Activated effector memory CD4-positive, alpha-beta T cell treated with anti-CD3 and anti-CD28 coated beads, Interleukin-2, amount 50 U/mL, for 16 hours (primary cell): ENCODE data around the gene PAX5.
A peak's percentile ranks its signal among the peaks of the same experiment; 100 is the strongest.

Experiments
- DNase-seq: peaks from one replicate; pipeline ENCODE4 v3.0.0-alpha.2; 2020

PAX5 gene

DNA sequence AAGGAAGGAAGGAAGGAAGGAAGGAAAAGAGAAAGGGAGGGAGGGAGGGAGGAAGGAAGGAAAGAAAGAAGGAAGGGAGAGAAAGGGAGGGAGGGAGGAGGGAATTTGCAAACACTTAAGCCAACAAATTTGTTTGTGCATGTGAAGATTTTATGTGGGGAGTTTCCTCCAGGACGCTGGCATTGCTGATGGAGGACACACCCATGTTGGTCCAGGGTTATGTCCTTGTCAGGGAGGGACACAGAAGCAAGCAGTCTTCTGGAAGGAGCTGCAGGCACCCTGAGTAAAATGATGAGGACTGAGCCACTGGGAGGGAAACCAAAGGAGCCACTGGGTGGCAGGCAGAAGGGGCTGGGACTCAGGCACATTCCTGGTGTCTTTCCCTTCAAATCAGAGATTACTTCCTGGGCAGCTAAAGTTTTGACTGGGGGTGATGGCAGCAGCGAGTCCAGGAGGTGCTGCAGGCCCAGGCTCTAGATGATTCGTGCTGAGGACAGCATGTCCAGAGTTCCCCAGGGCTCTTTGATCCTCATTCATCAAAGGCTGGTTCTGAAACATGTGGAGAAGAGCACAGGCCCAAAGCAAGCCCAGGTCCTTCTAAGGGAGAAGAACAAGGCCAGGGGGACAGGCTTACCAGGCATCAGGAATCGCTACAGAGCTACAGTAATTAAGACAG lies 109.2 kb downstream of the PAX5 start:
- DNase-seq = peak; percentile 19

DNA sequence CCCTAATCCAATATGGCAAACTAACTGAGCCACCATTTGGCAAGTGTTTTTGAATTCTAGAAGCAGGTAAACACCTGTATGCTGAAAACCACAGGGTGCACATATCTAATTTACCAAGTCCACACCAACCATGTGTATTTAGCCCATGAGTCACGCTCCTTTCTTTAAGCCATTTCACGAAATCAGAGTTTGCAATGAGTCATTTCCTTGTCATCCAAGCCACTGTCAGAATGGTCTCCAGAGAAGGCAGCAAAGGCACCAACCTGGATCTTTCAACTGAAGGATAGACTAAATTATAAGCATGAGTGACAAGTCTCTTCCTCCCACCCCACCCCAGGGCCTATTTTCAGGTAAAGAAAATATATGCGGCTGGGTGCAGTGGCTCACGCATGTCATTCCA lies 110.0 kb downstream of the PAX5 start:
- DNase-seq = peak; percentile 47

DNA sequence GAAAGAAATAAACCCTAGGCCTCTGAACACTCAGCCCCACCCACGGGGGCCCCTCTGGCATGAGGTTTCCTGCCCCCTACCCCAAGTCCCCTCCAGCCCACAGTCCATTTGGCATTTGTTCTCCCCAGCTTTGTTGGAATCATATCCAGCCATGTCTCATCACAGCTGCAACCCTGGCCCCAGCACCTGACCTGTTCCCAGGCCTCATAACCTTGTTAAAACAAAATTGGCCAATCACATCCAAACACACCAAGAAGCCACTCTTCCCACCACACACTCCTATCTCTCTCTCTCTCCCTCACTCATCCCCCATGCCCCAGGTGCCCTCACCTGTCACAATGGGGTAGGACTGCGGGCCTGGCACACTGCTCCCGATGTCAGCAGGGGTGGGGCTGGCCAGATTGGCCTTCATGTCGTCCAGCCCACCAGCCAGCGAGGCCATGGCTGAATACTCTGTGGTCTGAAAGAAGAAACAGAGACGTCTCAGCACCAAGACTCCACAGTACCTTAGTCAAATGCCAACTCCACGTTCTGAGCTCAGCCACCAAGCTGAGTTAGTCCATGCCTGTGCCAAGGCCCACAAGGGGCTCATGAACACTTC lies 110.9 kb downstream of the PAX5 start:
- peak; percentile 25 for DNase-seq

DNA sequence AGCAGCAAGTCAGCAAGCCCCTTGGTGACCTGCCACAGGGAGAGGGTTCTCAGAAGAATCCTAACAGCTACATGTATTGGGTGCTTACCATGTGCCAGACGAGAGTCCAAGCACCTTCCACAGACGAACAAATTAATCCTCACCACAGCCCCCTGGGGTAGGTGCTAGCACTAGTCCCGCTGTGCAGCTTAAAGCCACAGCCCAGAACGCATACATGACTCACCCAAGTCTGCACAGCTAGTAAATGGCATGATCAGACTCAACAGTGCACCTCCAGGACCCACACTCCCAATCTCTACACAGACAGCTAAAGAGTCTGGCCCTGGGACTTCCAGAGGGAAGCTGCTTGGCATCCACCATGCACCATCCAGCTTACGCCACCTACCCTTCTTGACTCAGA lies 111.5 kb downstream of the PAX5 start:
- DNase-seq = peak; percentile 37

DNA sequence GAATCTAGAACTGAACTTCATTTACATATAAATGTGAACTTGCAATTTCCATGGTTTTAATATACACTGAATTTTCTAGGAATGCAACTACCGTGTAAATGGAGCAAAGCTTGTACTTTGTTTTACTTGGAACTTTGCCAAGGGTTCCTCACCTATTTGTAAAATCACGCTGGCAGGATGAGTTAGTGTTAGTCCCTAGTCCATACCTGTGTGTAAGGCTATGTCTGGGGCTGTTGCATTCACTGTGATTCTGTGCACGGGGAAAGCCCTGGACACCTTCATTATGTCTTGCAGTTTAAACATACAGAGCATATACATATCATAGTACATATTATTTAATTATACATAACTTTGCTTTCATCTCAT lies 119.9 kb downstream of the PAX5 start:
- no peak for DNase-seq

DNA sequence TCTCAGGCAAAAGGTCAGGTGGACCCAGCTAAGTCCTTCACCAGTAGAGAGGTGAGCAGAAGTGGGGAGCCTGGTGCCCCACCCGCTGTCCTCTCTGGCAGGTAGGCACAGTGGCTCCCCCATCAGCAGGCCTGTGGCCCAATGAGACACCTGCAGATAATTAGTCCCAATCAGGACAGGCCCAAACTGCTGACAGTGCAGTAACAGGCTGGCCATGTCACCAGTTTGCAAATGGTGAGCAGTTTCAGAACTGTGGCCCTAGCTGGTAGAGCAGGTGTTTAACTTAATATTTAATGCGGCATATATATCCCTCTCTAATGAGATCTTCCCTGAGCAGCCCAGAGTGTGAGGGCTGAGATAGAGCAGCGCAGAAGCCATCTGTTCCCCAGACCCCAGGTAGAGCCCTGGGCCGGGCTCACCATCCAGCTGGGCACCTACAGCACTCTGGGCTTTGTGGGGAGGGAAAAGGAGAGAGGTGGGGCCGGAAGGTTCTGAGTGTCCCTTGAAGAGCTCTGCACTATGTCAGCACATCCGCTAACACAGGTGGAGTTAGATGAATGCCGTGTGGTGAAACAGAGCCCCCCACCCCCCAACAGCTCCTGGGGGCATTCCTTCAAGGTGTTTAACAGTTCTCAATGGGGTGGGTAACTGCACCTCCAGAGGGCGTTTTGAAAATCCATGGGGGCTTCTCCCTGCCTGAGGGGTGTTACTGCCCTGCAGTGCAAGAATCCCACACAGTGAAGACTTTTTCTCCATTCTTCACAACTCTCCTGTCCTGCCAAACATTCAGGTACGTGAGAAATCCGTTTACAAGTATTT lies 120.5 kb downstream of the PAX5 start:
- DNase-seq = no peak

DNA sequence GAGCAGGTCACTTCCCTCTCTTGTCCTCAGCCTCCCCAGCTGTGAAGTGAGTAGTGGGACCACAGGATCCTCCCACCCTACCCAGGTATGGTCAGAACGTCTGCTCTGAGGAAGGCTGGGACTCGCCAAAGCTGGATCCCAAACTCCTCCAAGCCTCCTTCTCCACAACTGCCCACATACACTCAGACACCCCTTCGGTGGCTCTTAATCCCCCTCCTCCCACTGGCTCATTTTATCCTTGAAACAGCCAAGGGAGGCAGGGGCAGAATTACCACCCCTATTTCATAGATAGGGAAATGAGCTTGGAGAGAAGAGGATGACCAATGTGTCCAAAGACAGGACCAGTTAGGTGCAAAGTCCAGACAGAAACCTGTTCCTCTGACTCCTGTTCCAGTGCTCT lies 121.4 kb downstream of the PAX5 start:
- DNase-seq = no peak

DNA sequence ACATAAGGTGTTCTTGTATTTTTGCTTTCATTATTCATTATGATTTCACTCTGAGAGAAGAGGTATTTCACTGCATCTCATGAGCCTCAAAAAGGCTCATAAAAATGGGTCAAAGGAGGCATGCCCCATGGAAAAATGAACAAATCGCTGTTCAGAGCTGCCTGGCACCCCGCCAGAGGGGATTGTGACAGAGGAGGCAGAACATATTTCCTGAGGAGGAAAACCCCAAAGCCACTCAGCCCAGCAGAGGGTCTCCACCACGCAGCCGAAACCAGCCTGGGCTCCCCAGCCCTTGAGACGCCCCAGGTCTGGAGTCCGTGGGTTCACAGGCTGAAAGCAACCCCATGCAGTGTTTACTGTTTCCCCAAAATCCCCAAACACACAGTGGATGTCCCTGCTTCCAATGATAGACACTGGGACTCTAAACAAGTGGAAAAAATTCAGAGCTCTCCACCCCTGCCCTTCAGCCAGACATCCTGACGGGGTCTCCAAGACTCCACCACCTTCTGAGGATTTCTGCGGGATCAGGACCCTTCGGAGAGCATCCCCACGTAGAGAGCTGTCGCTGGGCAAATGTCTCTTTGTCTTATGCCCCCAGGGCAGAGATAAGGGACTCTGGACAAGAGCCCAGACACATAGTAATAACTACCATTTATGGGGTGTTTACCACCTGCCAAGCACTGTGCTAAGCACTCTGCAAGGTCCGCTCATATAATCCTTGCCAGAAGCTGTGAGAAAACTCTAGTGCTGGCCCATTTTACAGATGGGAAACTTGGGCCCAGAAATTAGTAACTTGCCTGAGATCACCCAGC lies 122.3 kb downstream of the PAX5 start:
- no peak for DNase-seq

DNA sequence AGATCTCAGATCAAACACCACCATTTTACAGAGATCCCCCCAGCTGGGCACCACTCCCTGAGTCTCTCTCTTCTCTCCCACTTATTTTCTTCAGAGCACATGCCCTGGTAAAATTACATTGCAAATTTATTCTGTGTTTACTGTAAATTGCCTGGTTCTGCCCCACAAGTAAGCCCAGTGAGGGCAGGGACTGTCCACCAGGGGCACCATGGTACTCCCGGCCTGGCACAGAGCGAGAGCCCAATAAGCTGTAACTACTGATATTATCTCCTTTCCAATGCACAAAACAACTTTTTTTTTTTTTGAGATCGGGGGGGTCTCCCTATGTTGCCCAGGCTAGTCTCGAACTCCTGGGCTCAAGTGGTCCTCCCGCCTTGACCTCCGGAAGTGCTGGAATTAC lies 123.0 kb downstream of the PAX5 start:
- no peak for DNase-seq

DNA sequence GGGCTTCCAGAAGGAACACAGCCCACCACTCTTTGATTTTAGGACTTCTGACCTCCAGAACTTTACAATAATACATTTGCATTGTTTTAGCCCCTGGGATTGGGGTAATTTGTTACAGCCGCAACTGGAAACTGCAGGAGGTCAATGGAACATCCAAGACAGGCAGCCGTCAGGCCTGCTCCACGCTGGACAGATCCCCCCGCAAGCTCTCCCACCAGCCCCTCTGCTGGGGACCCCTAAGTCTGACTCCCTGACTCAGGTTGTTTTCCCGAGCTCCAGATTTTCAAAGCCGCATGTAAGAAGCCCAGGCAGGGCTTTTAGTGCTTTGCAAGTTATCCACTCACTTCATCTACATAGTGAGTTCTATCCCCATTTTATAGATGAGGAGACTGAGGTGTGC lies 127.6 kb downstream of the PAX5 start:
- DNase-seq = no peak

DNA sequence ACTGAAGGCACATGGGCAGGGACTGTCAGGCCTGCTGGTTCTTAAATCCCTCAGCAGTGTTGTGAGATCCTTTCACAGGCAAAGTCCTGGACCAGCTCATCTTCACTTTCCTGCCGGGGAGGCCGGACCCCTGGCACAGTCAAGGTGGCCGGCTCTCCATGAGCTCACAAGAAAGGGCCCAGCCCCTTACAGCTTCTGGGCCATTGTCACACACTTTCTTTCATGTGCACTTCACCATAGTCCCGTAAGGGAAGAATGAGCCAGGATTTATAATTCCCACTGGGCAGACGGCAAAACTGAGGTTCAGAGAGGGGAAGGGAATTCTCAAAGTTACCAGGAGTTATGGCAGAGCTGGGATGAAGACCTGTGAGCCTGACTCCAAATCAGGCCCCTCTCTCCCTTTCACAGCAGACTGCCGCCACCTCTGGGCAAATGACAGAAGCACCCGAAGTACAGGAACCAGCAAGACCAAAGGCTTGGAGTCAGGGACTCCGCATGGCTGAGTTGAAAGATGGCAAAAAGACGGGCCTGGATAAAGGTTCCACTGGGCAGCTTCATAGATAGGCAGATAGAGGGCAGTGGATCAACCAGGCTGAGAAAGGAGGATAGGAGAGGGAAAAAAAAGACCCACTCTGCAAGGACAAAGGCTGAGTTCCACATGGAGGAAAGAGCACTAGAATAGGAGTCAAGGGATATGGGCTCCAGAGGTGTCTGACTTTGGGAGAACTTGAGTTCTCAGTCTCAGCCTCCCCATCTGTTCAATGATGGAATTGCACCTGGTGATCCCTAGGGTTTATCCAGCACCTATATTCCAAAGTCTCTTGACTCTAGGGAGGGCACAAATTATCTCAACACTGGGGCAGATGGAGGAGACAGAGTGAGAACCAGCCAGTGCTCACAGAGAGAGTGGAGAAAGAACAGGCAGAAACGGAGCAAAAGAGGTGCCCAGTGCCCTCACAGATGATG lies 128.7 kb downstream of the PAX5 start:
- DNase-seq = no peak

DNA sequence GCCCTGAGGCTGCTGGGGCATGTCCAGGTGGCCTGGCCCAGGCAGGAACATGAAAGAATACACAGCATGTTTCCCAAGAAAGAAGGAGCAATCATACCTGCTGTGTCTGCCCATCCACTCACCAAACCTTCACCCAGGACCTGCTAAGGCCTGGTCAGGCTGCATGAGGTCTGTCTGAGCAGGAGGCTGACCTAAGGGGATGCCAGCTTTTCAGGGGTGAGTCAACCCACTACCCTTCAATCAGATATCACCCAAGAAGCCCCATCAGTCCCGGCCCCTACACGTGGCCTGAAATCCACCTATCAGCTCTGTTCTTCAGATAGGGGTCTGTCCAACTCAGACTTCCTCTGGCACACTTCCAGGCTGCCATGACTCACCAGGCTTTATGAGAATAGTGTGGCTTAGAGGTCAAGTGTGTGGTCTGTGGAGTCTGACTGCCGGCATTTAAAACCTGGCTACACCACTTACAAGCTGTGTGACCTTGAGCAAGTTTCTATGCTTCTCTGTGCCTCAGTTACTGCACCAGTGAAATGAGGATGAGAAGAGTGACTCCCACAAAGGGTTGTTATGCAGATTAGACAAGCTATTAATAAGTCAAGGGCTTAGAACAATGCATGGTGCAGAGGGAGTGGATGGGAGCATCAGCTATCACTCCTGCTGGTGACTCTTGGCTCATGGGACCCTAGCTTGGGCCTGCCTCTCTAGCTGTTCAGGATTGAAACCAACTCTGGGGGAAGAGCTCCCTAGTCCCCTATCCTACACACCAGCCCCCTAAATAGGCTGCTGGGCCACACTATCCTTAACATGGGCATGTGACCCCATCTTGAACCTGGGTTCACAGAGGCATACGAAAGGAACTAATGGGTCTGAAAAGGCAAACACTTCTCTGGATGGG lies 130.3 kb downstream of the PAX5 start:
- DNase-seq = no peak

DNA sequence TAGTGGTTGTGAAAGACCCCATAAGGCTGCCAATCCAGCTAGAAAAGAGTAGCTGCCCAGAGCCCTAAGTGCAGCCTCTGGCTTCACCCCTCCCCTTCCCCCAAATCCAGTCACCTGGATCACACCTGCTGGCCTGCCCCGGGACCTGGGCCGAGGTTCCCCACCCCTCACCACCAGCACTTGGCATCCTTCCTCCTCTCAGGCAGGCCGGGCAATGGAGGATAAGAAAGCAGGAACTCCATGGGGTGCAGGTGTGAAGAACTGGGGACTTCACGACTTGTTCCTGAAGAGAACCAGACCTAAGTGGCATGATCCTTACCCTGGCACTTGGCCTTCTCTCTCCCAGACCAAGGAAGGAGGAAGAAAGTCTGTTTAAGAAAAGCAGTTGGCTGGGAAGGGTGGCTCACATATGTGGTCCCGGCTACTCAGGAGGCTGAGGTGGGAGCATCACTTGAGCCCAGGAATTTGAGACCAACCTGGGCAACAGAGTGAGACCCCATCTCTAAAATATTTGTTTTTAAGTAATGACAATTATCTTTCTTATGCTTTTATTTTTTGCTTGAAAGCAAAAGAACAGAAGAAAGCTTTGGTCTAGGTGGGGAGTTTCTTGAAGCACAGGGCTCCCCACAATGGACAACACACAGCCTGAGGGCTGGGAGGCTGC lies 131.1 kb downstream of the PAX5 start:
- no peak for DNase-seq

DNA sequence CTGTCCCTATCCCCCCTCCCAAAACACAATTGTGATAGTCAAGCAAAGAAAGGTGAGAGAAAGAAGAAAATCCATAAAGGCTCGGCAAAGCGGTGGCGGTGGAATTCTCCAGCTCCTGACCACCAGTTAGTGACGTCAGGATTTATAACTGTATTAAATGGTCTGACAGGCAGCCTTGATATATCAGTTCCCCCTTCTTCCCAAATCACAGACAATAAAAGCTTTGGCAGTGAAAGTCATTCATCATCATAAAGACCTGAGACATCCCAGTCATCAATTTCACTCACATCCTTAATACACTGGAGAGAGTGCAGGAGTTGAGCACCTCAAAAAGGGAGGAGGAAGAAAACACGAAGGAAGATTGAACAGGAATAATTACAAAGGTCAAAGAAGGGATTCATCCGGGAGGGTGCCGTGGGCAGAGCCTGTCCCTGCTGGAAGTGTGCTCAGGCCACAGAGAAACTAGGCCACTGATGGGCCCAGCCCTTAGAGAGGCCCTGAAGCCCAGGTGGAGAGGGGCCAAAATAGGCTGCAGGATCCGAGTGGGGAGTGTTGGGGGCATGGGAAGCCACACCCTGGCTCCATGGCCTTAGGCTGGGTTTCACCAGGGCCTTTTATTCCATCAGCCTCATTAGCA lies 131.9 kb downstream of the PAX5 start:
- DNase-seq = no peak

DNA sequence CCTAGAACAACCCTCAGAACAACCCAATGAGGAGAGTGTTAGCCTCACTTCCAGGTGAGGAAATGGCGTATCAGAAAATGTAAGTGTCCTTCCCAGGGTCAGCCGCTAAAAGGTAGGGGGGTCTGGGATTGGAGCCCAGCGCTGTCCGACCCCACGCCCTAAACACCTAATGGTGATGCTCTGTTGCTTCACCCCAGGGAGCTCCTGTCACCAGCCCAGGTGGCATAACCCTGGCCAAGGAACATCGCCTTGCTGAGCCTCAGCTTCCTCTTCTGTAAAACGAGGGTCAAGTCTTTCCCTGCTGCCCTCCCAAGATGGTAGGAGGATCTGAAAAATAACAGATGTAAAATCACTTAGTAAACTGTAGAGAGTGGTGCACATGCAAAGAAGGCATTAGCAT lies 132.5 kb downstream of the PAX5 start:
- DNase-seq = no peak

DNA sequence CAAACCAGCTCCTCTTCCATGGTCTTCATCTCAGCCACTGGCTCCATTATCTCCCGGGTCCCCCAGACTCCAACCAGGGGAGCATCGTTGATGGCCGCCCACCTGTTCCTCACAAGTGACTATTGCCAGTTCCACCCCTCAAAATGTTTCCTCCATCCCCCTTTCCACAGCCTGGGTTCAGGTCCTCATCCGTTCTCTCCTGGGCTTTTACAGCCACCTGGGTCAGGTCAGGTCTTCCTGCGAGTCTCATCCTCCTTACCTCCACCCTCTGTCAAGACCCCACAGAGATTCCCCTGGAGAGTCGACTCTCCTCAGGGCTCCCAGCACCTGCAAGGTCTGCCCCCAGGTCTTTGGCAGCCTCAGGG lies 133.2 kb downstream of the PAX5 start:
- no peak for DNase-seq

DNA sequence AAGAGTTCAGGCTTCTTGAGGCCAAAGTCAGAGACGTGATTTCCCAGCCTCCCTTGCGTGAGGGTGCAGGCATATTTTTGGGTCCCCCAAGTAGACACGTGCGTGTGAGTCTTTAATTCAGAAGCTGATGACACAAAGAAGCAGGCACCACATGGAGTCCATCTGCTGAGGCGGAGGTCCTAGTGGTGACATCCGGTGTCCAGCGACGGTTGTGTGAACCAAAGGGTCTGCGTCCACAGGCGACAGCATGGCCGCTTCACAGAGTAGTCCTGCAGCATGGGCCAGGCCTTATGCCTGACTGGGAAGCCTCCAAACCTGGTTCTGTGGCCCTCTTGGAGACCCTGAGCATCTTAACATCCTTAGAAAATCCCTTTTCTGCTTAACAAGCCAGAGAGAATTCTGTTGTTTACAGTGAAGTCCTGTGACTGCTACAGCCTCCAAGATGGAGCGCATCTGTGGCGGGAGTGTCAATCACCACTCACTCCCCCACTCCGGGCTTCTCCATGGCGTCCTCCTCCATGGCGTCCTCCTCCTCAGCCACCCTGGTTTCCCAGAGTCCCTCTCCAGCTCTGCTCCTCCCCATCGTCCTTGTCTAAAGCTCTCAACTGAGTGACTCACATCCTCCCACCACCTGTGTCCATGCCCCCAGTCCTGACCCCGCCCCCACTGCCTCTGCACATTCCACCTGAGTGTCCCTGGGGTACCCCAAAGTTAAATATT lies 133.8 kb downstream of the PAX5 start:
- no peak for DNase-seq

DNA sequence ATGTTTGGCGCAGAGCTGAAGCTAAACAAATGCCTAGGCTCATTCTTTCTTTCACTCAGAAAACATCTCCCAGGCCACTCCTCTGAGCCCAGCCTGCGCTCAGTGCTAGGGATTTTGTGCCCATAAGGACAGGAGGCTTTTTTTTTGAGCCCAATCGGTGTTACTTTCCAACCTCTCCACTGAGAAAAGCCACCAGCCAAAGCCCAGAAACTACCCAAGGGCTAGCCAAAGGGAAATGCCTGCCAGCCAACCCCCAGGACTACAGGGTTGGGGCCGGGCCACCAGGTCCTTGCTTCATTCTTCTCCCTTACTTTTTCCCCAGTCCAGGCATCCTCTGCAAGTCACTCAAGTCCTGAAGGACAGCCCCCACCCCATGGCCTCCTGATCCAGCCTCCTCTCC lies 134.7 kb downstream of the PAX5 start:
- no peak for DNase-seq

DNA sequence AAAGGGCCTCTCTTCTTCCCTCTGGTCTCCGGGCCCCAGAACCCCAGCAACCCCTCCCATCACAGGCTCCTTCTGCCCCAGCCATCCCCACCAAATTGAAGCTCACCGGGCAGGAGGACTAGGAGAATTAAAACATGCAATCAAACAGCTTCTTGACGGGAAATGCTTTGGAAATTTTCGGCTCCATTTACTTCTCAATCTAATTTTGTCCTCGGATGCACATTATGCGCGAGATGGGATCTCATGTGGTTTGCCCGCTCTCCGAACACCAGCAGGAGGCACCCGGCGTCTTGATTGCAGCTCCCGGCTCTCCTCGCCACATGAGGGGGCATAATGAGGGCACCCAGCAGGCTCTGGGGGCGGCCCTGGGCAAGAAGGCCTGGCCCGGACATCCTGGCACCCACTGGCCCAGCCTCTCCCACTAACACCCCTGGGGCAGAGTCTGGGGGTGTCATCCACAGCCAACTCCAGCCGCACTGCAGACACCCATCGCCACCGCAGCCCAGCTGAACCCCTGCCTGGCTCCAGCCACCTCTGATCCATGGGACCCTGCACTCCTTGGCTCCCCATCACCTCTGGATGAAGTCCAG lies 135.5 kb downstream of the PAX5 start:
- DNase-seq = no peak
